Activated CD4-positive, CD25-positive, alpha-beta regulatory T cell treated with anti-CD3 and anti-CD28 coated beads, Interleukin-2, amount 50 U/mL, for 24 hours (primary cell): Measurements from ENCODE around the gene SMKR1.
"Not testable (repeated sequence)": the region's sequence is repeated elsewhere in the genome, so short reads cannot be mapped to it uniquely, and the experiment has no call there.

Experiments used
- ATAC-seq, 2 donors: fragments of 150-1000 bp; cut with Tn5 transposase; one replicate each; pipeline ENCODE4 v1.10.0; 2021; ENCODE audit warnings: mild to moderate bottlenecking in 1 of 2, moderate library complexity in 1 of 2

The SMKR1 gene

DNA sequence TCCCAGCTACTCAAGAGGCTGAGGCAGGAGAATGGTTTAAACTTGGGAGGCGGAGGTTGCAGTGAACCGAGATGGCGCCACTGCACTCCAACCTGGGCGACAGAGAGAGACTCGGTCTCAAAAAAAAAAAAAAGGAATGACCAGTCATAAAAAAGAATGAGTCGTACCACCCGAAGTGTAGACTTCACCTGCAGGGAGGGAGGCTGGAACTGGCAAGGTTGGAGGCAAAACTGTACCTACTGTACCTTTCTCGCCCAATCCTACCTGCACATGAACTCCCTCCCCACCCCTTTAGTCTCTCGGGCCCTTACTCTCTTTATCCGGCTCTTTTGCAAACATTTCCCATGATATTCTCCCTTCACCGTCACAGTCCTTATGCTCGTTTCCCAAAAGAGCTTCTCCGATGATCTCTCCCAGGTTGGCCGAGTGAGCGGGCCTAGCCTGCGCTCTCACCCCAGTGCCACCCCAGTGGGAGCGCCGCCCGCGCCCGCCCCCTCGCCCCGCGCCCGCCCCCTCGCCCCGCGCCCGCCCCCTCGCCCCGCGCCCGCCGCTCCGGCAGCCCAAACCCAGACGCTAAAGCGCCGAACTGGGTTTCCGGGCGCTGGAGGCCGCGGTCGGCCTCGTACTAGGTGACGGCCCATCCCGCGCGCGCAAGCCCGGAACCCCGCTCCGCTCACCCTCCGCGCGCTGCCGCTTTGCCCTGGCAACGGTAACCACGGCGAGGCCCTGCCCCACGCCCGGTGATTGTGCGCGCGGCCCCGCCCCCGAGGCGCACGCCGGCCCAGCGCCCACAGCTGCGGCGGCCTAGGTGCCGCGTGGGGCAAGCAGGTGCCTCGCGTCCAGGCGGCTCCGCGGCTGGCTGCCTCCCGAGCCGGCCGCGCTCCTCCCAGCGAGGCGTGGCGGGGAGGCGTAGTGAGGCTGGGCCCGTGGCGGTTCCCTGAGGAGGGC is at the start of gene SMKR1:
Gene SMKR1, plus strand, starts transcription at position 772 of the 948 bp plus-strand sequence. CDS start 294 bp downstream, outside the sequence.
- ATAC-seq, result peak; percentile 97 to 98

DNA sequence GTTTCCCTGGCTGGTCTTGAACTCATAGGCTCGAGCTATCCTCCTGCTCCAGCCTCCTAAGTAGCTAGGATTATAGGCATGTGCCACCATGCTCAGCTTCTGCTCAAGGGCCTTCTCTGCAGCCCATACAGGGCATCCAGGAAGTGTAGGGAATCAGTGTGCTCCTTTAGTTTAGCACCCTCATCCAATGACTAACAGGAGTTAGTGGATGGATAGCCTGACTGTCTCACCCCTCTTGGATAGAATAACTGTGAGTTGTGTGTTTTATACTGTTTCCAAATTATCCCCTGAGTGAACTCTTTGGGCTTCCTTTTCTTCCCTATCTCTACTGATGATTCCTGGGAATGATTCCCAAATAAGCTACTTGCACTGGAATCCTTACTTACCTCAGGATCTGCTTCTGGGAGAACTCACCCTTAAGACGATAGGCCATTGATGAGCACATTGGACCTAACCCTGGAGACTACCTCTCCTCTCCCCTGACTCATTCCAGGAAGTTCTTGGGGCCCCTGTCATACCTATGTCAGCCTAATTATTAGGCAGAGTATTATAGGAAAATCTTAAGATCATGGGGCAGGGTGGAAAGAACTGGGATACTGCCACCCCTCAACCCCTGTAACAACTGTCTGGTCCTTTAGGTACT is 49.6 kb upstream of the SMKR1 start:
- ATAC-seq, result no peak

DNA sequence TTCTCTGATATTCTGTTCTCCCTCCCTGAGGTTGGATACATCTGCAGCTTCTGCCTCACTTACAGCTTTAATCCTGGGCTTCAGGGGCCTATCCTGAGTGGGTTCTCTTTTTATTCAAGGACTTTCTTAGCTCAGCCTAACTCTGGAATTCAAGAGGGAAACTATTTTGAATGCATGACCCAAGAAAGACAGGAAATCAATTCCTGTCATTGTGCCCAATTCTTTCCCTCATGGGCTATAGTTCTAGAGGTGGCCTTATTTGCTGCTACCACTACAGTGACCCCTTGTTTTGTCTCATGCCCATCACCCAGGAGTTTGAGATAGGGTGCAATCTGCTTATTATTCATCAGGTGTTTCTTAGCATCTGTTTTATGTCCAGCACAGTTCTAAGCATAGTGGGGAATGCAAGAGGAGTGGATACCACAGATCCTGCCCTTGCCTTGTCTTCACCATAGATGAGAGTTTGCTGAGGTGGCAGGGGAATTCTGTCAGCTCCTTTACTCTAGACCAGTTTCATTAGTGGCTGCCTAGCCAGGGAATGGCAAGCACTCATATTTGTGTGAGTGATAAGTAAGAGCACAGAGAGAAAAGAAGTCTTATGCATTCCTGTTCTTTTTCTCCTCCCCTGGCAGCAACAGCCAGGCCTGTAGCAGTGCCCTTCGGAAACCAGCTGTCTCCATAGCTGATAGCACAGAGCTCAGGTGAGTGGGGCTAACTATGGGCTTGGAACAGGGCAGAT is 48.7 kb upstream of the SMKR1 start:
- no peak for ATAC-seq

DNA sequence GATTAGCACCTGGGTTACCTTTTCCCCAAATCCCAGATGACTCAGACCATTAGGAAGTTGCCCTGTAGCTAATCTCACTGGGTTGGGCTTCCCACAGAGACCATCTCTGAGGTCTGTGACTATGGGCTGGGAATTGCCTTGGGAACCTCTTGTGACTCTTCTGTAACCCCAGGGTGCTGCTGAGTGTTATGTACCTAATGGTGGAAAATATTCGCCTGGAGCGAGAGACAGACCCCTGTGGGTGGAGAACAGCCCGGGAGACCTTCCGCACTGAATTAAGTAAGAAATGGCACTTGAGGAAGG is 48.1 kb upstream of the SMKR1 start:
- ATAC-seq, result no peak

DNA sequence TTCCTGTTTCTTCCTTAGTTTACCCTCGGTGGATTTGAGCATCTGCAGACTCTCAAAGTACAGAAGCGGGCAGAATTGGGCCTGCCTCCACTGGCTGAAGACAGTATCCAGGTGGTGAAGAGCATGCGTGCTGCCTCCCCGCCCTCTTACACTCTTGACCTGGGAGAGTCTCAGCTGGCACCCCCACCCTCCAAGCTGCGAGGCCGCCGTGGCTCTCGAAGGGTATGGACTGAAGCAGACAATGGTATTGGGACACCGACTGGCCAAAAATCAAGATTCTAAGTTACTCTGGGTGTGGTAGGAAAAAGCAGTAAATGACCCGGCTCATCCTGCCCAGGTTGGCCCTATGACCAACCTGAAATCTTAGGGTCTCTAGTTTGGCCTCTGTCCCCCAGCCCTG is 45.9 kb upstream of the SMKR1 start:
- ATAC-seq, result no peak

DNA sequence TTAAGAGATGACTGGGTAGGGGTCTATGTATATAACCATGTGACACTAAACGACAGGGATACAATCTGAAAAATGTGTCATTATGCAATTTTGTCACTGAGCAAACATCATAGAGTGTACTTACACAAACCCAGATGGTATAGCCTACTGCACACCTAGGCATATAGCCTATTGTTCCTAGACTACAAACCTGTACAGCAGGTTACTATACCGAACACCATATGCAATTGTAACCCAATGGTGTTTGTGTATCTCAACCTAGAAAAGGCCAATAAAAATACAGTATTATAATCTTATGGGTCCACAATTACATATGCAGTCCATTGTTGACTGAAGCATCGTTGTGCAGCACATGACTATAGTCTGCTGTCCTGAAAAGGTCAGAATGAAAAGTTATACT is 45.2 kb upstream of the SMKR1 start:
- no peak for ATAC-seq

DNA sequence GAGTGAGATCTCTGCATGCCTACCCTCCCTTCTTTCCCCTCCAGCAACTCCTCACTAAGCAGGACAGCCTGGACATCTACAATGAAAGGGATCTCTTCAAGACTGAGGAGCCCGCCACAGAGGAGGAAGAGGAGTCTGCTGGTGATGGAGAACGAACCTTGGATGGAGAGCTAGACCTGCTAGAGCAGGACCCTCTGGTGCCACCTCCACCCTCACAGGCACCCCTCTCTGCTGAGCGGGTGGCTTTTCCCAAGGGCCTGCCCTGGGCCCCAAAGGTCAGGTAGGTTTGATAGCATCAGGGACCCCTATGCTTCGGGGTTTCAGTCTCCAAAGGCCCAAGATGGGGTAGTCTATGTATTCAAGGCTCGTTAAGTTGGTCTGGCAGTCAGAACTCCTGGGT is 44.2 kb upstream of the SMKR1 start:
- no peak for ATAC-seq

DNA sequence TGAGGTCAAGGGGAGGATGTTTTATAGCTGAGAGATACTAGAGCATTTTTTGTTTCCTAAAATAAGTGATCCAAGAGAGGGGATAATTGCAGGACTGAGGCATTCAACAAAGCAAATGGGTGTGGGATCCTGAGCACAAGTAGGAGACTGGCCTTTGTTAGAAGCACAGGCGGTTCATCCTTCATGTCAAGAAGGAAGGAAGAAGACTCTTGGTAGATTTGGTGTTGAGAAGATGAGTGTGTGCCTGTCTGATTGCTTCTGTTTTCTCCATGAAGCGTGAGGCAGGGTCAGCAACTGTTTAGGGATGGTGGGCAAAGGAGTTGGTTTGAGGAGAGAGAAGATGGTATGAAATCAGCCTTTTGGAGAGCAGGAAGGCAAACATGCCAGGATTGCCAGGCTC is 40.5 kb upstream of the SMKR1 start:
- no peak for ATAC-seq

DNA sequence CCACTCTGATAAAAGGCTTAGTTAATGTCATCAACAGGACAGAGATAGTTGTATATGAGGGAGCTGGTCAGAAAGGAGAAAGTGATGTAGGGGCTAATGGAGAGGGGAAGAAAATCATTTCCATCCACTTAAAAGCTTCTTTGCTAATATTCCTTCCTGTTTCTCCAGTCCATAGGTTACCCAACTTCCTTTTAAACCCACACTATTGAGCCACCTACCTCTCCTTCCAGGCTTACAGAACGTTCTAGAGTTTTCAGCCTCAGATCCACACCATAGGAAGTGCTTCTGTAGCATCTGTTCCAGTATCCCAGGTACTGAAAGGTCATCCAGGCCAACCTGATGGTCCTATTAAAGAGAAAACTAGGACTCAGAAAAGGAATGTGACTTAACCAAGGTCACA is 39.9 kb upstream of the SMKR1 start:
- no peak for ATAC-seq

DNA sequence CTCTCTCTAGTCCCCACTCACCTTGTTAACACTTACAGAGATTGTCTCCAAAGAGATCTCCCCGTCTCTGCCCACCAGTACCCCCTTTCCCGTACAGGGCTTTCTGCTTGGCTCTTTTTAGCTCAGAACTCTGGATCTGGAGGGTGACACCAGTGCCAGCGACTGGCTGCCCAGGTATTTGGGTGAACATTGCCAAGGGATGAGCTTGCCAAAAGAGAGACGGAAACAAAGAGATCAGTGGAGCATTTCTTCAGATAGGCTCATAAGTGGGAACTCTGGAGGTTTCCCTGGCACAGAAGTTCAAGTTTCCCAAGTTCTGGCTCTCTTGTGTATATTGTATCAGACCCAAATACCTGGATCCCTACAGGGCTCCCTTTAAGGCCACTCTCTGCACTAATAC is 38.1 kb upstream of the SMKR1 start:
- ATAC-seq, result no peak

DNA sequence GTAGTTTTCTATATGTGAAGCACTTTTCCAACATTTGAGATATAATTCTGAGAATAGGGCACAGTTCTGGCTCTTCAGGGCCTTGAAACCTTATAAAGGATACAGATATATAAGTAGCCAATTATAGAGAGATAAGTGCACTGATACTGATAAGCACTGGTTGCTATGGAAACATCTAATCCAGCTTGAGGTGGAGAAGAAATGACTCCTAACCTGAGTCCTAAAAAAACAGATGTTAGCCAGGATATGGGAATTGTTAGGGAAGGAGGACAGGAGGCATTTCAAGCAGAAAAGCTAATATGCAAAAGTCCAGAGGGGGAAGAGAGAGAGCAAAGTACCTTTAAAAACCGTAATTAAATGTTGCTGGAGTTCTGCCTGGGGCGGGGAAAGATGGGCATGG is 37.3 kb upstream of the SMKR1 start:
- no peak for ATAC-seq

DNA sequence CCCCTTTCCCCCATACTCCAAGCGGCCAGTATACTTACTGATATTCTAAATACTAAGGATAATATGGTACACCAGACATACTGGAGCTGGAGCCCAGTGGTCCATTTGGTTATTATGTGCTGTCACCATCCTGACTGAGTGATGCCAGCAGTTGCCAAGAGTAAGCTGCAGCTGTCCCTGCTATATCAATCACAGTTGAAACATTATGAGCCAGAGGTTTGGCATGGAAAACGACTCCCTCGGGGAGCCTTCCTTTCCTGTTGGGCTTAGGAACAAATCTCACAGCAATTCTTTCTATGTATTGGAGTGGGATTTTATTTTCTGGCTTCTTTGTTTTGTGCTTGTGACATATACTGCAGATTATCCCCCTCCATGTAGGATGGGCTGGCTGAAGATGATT is 35.5 kb upstream of the SMKR1 start:
- no peak for ATAC-seq

DNA sequence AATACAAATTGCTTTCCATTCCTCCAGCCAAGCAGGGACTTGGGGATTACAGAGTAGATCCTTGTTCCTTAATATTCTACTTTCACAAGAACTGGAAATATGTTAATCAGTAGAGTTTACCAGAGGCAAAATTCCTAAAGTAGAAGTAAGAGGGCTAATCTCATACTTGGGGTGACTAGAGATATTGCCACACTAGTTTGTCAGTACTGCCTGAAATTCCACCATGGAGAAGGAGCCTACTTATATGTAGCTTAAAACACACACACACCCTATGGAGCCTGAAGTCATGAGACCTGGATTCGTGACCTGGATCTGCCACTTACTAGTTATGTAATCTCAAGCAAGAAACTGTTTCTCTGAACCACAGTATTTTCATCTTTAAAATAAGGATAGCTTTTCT is 34.2 kb upstream of the SMKR1 start:
- no peak for ATAC-seq

DNA sequence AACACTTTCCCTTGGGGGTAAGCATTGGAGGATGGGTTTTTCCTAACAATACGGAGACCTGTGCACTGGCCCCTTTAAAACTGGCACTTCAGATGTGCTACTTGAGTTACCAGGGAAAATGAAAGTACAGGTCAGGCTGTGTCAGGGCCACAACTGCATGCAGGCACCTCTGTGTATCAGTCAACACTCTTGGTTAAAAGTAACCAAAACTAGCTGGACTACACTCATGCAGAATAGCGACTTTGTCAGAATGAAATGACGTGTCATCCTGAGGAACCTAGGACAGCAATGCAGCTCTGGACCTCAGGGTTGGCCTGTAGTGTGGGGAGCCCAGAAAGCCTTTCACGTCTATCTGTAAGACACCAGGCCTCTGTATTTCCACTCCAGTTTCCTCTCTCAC is 33.8 kb upstream of the SMKR1 start:
- no peak for ATAC-seq

DNA sequence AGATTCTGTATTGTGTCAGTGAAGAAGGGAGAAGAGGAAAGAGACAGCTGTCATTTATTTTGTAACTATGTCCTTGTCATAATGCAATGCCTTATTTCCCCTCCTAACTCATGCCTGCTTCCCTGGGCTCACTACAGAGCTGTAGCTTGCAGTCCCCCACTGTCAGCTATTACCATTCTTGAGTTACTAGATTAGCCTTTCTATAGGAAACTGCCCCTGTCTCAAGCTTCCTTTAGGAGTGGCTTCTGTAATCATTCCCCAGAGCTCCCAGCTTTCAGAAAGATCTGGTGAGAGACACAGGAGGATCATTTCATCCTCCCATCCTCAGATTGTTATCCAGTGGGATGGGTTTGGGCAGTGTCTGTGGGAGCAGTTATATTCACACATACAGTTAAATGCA is 32.4 kb upstream of the SMKR1 start:
- ATAC-seq, result no peak

DNA sequence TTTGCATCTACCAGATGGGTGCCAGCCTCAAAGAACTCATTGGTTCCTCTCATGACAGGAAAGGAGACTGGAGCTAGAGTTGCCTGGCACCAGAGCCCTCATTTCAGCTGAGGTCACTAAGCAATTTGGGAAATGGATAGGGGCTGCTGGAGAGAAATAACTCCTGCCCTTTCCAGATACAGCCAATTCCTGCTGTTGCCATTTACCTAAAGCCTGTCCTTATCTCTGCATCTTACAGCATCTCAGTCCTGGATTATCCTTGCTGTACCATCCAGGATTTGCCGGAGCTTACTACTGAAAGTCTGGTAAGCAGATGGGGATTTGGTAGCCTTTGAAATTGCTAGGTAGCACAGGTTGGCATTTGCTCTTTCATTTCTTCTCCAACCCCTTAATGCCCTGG is 31.9 kb upstream of the SMKR1 start:
- ATAC-seq, result no peak

DNA sequence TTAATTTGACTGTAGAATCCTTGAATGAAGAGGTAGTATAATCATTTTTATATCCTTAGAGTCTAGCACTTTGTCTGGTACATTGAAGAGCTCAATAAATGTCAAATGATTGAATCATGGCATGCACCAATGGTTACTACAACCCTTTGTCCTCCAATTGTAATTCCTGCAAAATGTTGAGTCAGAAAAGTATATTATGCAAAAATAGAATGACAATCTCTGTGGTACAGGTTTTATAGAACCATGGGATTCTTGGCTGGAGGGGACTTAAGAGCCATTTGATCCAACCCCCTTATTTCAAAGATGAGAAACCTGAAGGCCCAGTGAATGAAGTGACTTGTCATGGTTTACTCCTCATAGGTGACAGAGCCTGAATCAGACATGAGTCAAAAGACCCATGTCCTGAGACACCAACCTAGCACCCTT is 30.9 kb upstream of the SMKR1 start:
- peak; percentile 81 to 84 for ATAC-seq

DNA sequence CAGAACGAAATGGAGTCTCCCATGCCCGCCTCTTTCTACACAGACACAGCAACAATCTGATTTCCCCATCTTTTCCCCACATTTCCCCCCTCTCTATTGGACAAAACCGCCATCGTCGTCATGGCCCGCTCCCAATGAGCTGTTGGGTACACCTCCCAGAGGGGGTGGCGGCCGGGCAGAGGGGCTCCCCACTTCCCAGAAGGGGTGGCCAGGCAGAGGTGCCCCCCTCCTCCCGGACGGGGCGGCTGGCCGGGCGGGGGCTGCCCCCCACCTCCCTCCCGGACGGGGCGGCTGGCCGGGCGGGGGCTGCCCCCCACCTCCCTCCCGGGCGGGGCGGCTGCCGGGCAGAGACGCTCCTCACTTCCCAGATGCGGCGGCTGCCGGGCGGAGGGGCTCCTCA is 26.4 kb upstream of the SMKR1 start:
- ATAC-seq, result not testable (repeated sequence)

DNA sequence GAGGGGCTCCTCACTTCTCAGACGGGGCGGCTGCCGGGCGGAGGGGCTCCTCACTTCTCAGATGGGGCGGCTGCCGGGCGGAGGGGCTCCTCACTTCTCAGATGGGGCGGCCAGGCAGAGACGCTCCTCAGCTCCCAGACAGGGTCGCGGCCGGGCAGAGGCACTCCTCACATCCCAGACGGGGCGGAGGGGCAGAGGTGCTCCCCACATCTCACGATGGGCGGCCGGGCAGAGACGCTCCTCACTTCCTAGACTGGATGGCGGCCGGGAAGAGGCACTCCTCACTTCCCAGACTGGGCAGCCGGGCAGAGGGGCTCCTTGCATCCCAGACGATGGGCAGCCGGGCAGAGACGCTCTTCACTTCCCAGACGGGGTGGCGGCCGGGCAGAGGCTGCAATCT is 25.9 kb upstream of the SMKR1 start:
- ATAC-seq, result not testable (repeated sequence)

DNA sequence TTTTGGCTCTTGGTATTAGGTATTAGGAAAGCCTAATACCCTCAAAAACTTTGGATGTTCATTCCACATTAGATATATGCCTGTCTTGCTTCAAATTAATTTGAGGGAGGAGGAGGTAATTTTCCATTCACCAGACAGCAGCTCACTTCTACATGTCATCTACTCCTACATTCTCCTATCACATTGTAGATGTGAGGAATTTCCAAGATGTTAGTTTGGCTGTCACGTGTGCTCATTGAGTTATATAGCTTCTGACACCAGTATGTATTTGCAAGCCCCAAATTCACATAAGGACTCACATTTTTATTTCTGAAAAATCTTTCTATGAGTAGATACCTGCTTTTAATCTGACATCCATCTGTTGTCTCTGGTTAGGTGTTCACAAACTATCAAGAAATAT is 22.5 kb upstream of the SMKR1 start:
- ATAC-seq, result no peak

DNA sequence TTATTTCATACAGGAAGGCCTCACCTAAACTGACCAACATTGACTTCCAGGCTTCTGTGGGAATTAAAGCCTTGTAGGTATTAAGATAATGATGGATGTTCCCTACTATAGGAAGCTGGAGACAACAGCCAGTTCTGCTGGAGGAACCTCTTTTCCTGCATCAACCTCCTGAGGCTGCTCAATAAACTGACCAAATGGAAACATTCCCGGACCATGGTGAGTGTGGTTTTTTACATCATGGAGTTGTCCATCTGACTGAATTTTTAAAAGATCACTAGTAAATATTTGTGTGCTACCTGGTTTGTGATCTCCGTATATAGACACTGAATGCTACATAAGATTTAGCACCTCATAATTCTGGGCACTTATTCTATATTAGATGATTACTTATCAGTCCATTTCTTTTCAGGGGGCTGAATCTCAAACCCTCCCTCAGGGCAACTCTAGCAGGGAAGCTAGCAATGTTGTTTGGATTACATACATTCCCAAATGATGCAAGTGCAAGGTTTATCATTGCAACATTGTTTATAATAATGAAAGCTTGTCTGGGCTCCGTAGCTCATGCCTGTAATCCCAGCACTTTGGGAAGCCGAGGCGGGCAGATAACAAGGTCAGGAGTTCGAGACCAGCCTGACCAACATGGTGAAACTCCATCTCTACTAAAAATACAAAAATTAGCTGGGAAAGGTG is 21.5 kb upstream of the SMKR1 start:
- ATAC-seq, result no peak

DNA sequence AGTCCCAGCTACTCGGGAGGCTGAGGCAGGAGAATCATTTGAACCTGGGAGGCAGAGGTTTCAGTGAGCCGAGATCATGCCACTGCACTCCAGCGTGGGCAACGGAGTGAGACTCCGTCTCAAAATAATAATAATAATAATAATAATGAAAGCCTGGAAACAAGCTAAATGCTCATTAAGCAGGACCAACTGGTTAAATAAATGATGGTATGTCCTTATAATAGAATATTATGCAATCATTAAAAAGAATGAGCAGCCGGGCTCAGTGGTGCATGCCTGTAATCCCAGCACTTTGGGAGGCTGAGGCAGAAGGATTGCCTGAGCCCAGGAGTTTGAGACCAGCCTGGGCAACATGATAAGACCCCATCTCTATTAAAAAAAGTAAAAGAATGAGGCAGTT is 21.0 kb upstream of the SMKR1 start:
- ATAC-seq, result not testable (repeated sequence)

DNA sequence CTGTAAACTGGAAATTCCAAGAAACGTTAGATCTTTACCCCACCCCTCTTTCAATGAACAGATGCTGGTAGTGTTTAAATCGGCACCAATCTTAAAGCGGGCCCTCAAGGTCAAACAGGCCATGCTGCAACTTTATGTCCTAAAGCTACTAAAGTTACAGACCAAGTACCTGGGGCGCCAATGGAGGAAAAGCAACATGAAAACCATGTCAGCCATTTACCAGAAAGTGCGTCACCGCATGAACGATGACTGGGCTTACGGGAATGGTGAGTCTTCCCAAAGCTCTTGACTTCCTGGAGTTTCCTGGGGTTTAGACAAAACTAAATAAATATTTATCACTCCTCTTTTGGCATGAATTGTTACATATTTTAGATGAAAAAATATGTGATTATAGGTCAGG is 19.6 kb upstream of the SMKR1 start:
- no peak for ATAC-seq
